GM21737 (cell line): ENCODE data around the gene PCTP.

Experiments
- ATAC-seq: cut with Tn5 transposase; IDR thresholded peaks from one replicate; pipeline ENCODE4 v1.9.1; 2021; ENCODE audit warnings: mild to moderate bottlenecking, moderate library complexity; ENCODE audit not compliant: unreplicated experiment

Gene PCTP

DNA sequence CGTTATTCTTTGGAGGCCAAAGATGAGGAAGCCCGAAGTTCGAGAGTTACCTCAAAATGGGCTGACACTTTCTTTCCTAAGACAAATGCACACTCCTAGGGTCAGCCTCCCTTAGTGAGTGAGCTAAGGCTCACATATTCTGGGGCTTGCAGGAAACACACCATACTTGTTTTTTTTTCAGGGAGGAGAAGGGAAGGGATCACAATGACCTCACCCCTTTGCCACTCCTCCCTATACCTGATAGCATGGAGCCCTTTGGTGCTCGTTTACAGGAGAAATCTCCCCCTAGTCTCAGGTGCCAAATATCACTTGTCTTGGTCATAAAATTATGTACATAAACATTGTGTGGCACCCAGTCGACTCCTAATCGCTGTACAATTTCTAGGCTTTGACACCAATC, 23.6 kb upstream of the PCTP start:
- ATAC-seq: no peak

DNA sequence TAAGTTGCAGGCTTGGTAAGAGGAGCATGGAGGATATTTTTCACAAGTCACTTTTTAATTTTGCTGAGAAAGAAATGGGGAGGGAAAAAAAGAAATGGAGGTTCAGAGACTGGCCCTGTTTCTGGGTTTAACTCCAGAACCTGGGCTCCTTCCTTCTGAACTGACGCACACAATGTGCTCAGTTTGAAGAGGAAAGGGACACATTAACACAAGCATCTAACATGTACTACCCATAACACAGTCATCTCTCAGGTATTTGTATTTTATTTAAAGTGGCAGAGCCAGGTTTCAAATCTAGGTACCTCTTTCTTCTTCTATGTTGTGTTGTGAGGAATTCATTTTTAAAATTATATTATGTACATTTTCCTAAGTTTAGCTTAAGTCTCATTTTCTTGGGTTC, 22.9 kb upstream of the PCTP start:
- no peak for ATAC-seq

DNA sequence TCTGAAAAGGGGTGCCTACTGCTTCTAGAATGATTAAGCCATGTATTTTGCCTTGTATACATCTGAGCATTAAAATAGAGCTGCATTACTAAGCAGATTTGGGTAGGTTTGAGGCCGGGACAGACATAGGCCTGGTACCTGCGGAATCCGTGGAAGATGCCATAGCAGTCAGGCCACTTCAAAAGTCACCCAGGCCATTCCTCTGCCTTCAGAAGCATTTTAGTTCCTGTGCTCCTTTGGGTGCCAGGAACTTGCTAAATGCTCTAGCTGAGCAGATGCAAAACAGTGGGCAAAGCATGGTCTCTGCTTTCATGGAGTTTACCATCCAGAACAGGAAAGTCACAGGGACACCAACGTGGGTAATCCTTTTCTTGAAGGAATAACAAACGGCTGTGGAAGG, 22.5 kb upstream of the PCTP start:
- ATAC-seq: no peak

DNA sequence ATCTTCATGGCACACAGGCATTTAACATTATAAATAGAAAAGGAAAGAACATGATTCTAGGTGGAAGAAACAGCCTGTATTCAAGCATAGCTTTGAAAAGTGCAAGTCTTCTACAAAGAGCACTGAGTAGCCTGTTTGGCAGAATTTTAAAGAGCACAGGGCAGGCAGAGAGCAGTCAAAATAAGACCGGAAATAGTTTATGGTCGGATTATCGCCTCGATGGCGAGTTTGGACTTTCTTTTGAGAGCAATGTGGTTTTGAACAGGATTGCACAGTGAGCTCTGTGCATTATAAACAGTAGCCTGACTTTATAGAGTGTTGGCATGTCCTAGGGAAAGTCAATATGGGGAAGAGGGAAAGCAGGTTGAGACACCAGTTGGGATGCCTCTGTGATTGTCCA, 22.0 kb upstream of the PCTP start:
- ATAC-seq: no peak

DNA sequence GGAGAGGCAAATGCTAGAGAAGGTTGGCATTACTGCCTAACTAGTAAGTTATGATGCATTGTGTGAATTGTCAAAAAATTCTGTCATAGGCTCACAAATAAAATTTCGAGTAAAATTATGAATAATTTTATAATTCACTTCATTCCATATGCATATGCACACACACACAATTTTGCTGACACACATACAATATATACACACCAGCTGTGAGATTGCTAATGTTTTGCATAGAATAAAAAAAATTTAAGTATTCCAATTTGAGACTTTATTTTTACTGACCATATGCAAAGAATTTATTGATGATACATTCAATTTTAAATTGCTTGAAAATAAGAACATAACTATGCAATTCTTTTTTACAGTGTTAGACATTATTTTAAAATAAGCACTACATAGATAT, 21.4 kb upstream of the PCTP start:
- no peak for ATAC-seq

DNA sequence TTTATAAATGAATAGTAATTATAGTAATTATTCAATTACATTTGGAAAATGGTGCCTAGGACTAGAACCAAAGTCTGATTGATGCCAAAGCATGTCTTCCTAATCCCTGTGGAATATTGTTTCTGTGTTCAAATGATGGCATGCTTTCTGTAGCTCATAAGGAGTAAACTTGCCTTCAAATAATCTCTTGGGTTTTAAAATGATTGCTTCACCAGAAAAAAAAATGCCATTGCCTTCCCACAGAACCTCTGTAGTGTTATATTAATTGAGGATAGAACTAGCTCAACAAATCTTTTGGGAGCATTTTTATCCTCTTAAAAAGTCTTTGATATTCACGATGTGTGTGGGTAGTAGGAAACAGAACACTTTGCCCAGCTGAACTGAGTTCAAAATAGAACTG, 20.5 kb upstream of the PCTP start:
- no peak for ATAC-seq

DNA sequence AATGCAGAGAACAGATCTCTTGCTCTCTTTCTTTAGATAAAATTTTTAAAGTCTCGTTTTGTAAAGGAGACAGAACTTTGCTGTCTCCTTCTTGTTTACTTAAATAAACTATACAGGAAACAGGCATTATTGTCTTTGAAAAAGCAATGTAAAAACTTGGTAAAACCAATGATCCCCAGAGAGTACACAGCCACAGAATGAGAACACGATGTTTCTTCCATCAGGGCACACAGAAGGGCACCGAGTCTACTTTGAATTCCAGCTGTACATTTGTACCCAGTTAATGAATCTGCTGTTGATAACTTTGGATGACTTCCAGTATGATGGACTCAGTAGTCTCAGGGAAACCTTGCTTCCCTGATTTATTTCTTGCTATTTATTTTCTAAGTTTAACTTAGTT, 20.0 kb upstream of the PCTP start:
- no peak for ATAC-seq

DNA sequence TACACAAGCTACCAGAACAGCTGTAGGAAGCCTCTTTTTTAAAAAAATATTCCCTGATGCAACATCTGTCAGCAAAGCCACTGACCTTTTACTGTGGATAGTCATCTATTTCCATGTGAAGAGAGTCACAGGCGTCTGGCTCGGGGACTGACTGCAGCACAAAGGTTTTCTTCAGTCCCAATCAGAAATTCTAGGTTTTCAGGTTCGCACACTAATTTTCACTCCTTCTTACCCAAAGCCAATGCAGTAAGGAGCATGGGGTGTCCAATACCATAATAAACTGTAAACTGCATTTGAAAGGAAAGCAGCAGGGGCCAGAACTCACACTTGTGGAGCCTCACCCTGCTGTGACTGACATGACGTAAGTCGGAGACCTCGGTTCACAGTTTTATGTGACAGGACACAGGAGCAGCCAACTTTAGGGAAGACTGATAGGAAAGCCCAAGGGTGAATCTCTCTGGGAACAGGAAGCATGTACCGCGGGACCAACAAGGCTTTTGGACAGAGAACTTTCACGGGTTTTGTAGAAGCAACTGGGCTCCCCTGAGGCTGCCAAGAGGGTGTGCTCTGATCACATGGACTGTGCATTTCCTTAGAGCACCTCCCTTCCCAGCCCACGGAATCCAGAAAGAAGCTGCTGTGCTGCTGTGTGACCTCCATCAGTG, 19.1 kb upstream of the PCTP start:
- no peak for ATAC-seq

DNA sequence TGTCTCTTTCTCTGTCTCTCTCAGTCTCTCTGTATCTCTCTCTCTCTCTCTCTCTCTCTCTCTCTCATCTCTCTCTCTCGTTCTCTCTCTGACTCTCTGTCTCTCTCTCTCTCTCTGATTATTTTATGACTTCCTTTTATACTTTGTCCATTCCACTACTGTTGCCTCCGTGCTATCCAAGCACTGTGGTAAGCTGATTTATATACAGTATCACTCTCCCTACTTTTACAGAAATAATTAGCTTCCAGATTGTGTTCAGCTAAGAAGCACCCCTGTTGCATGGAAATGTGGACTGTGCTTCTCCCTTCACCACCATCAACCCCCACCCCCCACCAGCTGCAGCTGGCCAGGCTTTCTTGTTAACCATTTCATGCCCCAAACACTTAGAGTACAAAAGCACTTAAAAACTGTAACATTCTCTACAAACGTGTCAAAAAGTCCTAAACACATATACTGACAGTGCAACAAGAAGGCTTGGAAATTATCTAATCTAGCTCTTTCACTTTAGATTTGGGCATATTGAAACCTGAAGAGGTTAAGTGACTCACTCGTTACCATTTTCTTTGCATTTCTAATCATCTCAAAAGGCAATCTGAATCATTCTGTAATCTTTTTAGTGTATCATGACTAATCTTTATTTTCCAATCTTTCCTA, 16.6 kb upstream of the PCTP start:
- no peak for ATAC-seq

DNA sequence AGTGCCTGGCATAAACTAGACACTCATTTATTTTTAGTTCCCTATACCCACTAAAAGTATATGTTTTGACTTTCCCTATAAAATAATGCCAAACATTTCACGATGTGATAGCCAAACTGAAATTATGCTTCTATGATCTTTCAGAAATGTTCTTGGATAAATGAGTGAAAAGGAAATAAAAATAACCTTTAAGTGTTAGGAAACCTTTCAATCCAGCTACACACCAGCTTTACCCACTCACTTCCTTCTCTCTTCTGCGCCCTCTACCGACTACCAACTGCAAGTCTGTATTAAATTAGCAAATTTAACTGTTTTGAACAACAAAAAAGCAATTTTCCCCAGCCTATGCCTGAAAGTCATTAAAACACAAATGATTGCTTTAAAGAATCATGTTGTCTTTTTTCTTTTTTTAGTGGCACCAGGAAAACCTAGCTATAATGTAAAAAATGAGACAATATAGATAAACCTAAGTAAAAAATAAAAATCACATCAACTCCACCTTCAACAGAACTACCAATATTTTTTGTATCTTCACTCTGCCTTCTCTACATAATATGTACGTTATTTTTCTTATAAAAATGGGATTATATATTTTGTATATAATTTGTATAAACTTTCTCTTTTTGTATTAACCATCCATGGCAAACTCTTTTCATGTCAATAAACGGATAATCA, 15.0 kb upstream of the PCTP start:
- ATAC-seq: no peak

DNA sequence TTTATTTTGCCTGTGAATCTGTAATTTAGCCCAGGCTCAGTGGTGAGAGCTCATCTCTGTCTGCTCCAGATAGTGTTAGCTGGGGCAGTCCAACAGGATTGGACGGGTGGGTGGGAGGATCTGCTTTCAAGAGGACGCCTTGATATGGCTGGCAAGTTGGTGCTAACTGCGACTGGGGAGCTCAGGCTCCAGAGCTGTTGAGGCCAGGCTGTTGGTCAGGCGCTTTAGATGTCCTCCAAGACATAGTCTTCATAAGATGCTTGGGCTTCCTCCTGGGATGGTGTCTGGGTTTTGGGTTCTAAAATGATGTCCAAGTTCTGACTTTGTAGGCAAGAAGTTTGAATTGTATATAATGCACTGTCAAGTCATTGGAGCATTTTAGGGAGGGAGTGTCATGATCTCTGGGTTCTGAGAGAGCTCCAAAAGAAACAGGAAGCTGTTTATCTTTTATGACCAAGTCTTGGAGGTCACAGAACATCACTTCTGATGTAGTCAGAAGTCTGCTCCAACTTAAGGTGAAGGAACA, 12.8 kb upstream of the PCTP start:
- no peak for ATAC-seq

DNA sequence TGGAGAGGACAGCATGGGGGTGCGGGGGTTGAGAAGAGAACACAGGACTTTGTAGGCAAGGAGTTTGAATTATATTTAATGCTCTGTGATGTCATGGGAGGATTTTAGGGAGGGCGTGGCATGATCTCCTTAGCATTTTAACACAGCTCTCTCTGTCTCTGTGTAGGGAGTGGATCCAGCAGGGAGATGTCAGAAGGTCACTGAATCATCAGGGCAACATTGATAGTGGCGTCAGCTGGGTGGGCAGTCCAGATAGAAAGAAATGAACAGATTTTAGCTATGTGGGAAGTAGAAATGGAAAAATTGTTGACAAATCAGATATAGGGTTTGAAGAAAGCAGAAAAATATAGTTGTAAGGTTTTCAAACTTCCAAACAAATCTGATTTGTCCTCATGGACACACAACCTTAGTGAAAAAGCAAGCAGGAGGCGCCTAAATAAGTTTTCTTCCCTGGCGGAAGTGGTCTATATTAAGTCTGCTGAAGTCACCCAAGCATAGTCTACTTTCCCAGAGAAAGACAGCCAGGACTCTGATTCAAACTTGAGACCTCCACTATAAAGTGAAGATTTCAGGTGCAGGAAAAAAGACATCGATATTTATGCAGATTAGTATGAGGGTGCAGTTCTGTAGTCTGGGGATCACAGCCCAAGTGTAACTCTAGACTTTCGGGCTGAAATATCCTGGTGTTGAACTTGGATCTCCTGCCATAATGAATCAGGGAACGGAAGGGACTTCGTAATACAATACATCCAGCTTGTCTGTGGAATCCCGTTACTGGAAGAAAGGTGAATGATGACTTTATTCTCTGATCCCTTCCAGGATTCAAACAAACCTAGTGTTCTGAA, 10.1 kb upstream of the PCTP start:
- ATAC-seq: no peak

DNA sequence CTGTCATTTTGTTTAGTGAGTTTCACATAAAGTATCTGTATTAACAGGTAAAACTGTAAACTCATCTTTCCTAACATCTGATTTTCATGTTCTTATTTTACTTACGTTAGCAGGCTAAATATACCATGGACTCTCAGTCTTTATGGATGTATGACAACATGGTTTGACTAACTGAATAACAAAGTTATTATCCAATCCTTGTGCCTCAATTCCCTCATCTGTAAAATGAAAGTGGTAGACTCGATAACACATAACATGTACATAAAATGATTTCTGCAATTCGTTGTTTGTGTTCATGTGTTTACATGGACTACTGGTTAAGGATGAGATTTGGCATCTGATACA, 9.5 kb upstream of the PCTP start:
- no peak for ATAC-seq

DNA sequence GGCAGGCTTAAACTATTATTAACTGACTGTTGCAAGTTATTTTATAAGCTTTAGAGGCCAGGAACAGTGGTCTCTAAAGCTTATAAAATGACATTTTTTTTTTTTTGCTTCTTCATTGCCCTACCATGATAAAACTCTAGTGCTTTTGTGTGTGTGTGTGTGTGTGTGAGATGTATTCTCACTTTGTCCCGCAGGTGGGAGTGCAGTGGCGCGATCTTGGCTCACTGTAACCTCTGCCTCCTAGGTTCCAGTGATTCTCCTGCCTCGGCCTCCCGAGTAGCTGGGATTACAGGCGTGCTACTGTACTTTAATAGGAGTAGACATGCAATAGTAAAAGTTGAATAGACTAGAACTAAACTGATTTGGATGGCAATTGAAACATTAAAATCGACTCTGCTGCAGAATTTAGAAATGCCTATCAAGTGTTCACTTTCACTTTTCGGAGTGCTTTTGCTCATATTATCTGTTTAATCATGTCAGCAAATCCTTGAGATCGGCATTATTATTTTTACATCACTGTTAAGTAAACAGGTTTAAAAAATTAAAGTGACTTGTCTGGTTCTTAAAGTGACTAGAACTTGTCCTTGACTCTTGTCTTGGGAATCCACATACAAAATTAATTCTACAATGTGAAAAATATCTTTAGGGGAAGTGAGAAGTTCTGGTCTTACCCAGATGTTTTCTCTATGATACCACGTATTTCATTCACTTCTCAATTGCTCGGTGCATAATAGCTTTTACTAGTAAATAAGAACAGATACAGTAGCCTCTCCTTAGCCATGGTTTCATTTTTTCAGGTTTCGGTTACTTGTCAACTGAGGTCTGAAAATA, 8.4 kb upstream of the PCTP start:
- peak; percentile 73 for ATAC-seq

DNA sequence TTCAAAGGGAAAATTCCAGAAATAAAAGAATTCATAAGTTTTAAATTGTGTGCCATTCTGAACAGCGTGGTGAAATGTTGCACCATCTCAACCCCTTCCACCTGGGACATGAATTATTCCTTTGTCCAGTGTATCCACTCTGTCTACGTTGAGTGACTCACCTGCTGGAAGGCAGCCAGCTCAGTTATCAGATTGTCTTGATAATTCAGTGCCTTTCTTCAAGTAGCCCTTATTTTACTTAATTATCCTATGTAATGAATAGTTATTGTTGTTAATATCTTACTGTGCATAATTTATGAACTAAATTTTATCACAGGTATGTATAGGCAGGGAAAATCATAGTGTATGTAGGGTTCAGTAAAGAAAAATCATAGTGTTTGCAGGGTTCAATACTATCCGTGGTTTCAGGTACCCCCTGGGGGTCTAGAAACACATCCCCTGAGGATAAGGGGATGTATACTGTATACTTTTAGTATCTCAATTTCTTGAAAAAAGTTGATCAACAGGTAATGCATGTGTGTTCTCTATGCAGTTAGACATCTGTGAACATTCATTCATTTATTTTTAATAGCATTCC, 7.7 kb upstream of the PCTP start:
- ATAC-seq: no peak

DNA sequence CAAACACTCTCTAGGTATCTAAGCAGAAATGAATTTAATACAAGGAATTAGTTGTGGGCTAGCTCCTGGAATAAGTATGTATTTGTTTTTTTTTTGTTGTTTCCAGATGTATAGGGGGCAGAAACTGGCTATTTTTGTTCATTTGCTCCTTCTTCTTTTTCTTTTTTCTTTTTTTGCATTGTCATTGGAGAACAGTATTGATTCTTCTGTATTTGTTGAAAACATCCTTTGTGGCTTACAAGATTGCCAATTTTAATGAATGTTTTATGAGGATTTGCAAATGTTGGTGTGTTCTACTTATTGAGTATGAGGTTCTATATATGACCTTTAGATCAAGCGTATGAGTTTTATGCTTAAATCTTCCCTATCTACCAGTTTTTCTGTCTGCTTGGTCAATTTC, 5.6 kb upstream of the PCTP start:
- ATAC-seq: no peak

DNA sequence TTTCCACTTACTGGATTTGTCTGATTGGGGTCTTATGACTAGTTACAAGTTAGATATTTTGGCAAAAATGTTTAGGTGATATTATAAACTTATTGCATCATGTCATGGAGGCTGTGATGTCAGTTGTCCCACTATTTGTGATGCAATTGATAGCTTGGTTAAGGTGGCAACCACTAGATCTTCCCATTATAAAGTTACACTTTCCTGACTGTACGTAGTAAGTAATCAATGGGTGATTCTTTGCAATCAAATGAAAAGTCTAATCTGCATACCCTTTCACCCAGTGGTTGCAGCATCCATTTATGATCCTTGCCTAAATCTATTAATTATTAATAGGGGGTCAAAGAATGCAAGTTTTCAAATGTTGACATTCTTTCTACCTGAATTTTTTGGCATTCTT, 4.4 kb upstream of the PCTP start:
- ATAC-seq: no peak

DNA sequence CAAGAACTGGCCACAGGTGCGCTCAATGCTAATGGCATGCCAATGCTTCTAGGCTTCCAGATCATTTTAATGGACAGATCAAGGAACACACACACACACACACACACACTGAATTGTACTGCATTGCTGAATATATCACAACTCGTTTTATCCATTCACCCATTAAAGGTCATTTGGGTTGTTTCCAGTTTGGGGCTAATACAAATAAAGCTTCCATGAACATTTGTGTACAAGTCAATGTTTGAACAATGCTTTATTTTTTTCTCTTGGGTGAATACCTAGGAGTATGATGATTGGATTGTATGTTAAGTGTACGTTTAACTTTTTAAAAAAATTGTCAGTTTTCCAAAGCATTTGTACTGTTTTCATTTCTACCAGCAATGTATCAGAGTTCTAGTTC, 3.6 kb upstream of the PCTP start:
- ATAC-seq: no peak

DNA sequence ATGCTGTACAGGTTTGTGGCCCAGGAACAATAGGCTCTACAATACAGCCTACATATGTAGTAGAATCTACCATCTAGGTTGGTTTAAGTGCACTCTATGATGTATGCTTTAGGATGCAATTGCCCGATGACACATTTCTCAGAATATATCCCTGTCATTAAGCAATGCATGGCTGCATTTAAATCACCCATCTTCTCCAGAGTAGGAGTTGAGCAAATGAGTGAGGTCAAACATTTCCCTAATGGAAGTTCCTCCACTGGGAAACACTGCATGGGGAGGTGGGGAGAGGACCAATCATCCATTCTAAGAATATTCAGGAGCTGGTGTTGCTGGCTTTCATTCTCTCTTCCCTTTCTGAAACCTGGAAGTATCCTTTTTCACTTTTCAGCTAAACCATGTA, 2.0 kb upstream of the PCTP start:
- ATAC-seq: no peak

DNA sequence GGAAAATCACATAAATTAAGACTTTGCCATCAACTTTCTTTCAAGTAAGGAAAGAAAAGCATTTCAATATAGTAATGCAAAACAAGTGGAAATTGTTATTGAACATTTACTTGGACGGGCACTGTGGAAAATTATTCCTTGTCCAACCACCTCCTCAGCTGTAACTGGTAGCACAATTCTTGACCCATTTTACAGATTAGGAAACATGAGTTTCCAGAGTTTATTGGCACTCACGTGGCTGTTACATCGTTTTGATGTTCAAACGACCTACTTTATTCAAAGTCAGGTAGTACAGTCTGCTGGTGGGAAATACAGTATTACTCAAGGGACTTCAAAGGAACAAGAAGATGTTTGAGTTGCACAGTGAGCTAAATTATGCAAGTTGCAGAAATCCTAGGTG, 866 bp upstream of the PCTP start:
- ATAC-seq: no peak
